ENCODE measurements around the gene HNF1A. TPM values are rescaled to one million over a fixed set of nuclear protein-coding genes. Genes with fewer than 3 reads are reported as not detected.

Gene HNF1A
- total and polyA plus RNA-seq, 9 of the 15 experiments (the other 6 are each of a cell fraction or from before 2014, with no cell fraction given), result not detected

- TF ChIP-seq ZNF318 (IDR thresholded peaks at IDR 0.05; ENCODE audit: borderline replicate concordance in 1 of 2, low read depth in 1 of 2), result no peak
- TF ChIP-seq EP300 (IDR thresholded peaks at IDR 0.05; ENCODE audit: low read length), result no peak
- TF ChIP-seq CLOCK (CRISPR knock-in tag; IDR thresholded peaks at IDR 0.05; ENCODE audit: borderline replicate concordance), result no peak
- peak; percentile 42; the same call in 1 of the 2 replicates for TF ChIP-seq CREB1 (IDR thresholded peaks at IDR 0.05)
- peak; percentile 27; the same call in 1 of the 2 replicates for TF ChIP-seq CREB1 (CRISPR knock-in tag; IDR thresholded peaks at IDR 0.05)
- TF ChIP-seq ESRRA (IDR thresholded peaks at IDR 0.05; ENCODE audit: borderline replicate concordance, low read depth), result no peak
- no peak for TF ChIP-seq ZNF253 (CRISPR knock-in tag; conservative IDR thresholded peaks at IDR 0.05)
- TF ChIP-seq ZNF583 (CRISPR knock-in tag; IDR thresholded peaks at IDR 0.05), result peak; percentile 95
- TF ChIP-seq ZFP30 (CRISPR knock-in tag; IDR thresholded peaks at IDR 0.05; ENCODE audit: borderline replicate concordance), result no peak
- no peak for TF ChIP-seq SIX5 (IDR thresholded peaks at IDR 0.05; ENCODE audit: borderline replicate concordance in 1 of 2, insufficient read depth in 1 of 2, low read depth in 1 of 2, low read length in 2 of 2)
- TF ChIP-seq TARDBP (IDR thresholded peaks at IDR 0.05), result no peak
- TF ChIP-seq GATAD2A (IDR thresholded peaks at IDR 0.05), result no peak
- no peak for TF ChIP-seq ZBTB1 (CRISPR knock-in tag; IDR thresholded peaks at IDR 0.05; ENCODE audit: borderline replicate concordance, low read depth)
- TF ChIP-seq HMGN3 (IDR thresholded peaks at IDR 0.05; ENCODE audit: borderline replicate concordance, extremely low read depth, insufficient read length, low read depth, low read length), result no peak
- TF ChIP-seq SMARCE1 (IDR thresholded peaks at IDR 0.05), result no peak
- no peak for TF ChIP-seq MBD2 (IDR thresholded peaks at IDR 0.05; ENCODE audit: borderline replicate concordance, low read depth)
- TF ChIP-seq ARID1B (IDR thresholded peaks at IDR 0.05), result peak; percentile 33; the same call in 1 of the 2 replicates
Measured at GRCh38 chr12:121017966-121018491, 39.7 kb downstream of the HNF1A start (continued).

Data from K562 (cell line).